HCT116 (cell line): ENCODE data around the gene ORAI2. TPM values are rescaled to one million over a fixed set of nuclear protein-coding genes. Genes with fewer than 3 reads are reported as not detected.

Experiments used
- ATAC-seq: fragments of 200-7000 bp; cut with Tn5 transposase; 2 replicates; pipeline ENCODE4 v1.9.1; 2020; ENCODE audit warnings: mild to moderate bottlenecking, moderate library complexity
- BruUV-seq: library from RNA; stranded (reverse); fragments of 400-500 nt; replicated peaks from 2 replicates; lab custom pipeline; 2021; lab: Mats Ljungman, UMichigan
- CTCF ChIA-PET: fragments of 300-600 bp; sonication (Branson Sonifier 250); formaldehyde crosslinking; loops from one replicate; lab custom pipeline; 2021; ENCODE audit warnings: antibody characterized with exemption; lab: Charles Lee
- POLR2A ChIA-PET: fragments of 300-600, 350-600 bp; sonication (Branson Sonifier 250); formaldehyde crosslinking; loops from one replicate; lab custom pipeline; 2021; ENCODE audit warnings: antibody characterized with exemption; lab: Charles Lee
- RAD21 ChIA-PET, 2 experiments: fragments of 300-600 bp; sonication (Branson Sonifier 250); formaldehyde crosslinking; loops; one replicate each; lab custom pipeline; 2023; ENCODE audit warnings: low total read pairs in 2 of 2; ENCODE audit not compliant: uncharacterized antibody in 2 of 2, unreplicated experiment in 2 of 2, low non-redundant PET in 1 of 2; lab: Charles Lee
- DNase-seq: peaks from one replicate; pipeline ENCODE4 v3.0.0-alpha.2; 2010; ENCODE audit warnings: low read depth, low spot score
- H2AFZ ChIP-seq: fragments of 200-600 bp; shearing (Covaris generic), sonication (generic); 2 replicates; pipeline ENCODE4 v1.6.1; 2017; ENCODE audit warnings: low read depth, mixed run types, mixed read lengths, antibody characterized with exemption, low read length; ENCODE audit not compliant: poor library complexity, severe bottlenecking
- H3K27ac ChIP-seq: 2 replicates; pipeline ENCODE4 v1.5.1; 2012; ENCODE audit warnings: low read depth, low read length
- H3K27me3 ChIP-seq: fragments of 200-600 bp; sonication (generic); 2 replicates; pipeline ENCODE4 v1.6.1; 2016; ENCODE audit warnings: mixed run types, low read length, mixed read lengths; ENCODE audit not compliant: insufficient read depth
- H3K36me3 ChIP-seq, 2 experiments: fragments of 200-500 bp in 1 of 2; fragments of 200-600 bp in 1 of 2; sonication (Bioruptor generic) in 1 of 2; sonication (generic) in 1 of 2; 2 replicates each; pipeline versions ENCODE4 v1.5.1 to v1.6.1; 2014 to 2016; ENCODE audit warnings: low read length in 2 of 2, inconsistent platforms in 1 of 2, mixed read lengths in 1 of 2, mixed run types in 1 of 2; ENCODE audit not compliant: insufficient read depth in 2 of 2, control insufficient read depth in 1 of 2
- H3K4me1 ChIP-seq, 2 experiments: fragments of 200-600 bp in 1 of 2; sonication (generic) in 1 of 2; 2 replicates each; pipeline versions ENCODE4 v1.5.1 to v1.6.1; 2012 to 2017; ENCODE audit warnings: low read length in 2 of 2, inconsistent platforms in 1 of 2, mild to moderate bottlenecking in 1 of 2, mixed read lengths in 1 of 2, mixed run types in 1 of 2, moderate library complexity in 1 of 2; ENCODE audit not compliant: insufficient read depth in 2 of 2, control insufficient read depth in 1 of 2
- H3K4me2 ChIP-seq: fragments of 200-600 bp; sonication (generic); 2 replicates; pipeline ENCODE4 v1.6.1; 2017; ENCODE audit warnings: mixed run types, low read length, mixed read lengths
- H3K4me3 ChIP-seq, 2 experiments: fragments of 200-600 bp in 1 of 2; sonication (generic) in 1 of 2; replicated peaks in 1 of 2; 2 replicates each; pipeline ENCODE4 v1.5.1; 2011 to 2016; ENCODE audit warnings: low read length in 2 of 2, control low read depth in 1 of 2, low read depth in 1 of 2, mild to moderate bottlenecking in 1 of 2, mixed read lengths in 1 of 2, mixed run types in 1 of 2
- H3K79me2 ChIP-seq: fragments of 200-600 bp; sonication (generic); 2 replicates; pipeline ENCODE4 v1.6.1; 2017; ENCODE audit warnings: mild to moderate bottlenecking, mixed run types, low read length, moderate library complexity, mixed read lengths; ENCODE audit not compliant: insufficient read depth
- H3K9ac ChIP-seq: fragments of 200-600 bp; sonication (generic); 2 replicates; pipeline ENCODE4 v1.6.1; 2016; ENCODE audit warnings: low read length, mixed read lengths
- H3K9me2 ChIP-seq: fragments of 200-600 bp; sonication (generic), shearing (Covaris generic); 2 replicates; pipeline ENCODE4 v1.6.1; 2017; ENCODE audit warnings: mixed run types, mild to moderate bottlenecking, moderate library complexity; ENCODE audit not compliant: insufficient read depth
- H3K9me3 ChIP-seq, 2 experiments: fragments of 200-500 bp in 1 of 2; fragments of 200-600 bp in 1 of 2; sonication (Bioruptor generic) in 1 of 2; sonication (generic) in 1 of 2; 2 replicates each; pipeline ENCODE4 v1.6.1; 2014 to 2017; ENCODE audit warnings: low read length in 2 of 2, mixed read lengths in 2 of 2, inconsistent platforms in 1 of 2, low read depth in 1 of 2, mild to moderate bottlenecking in 1 of 2, mixed run types in 1 of 2, moderate library complexity in 1 of 2; ENCODE audit not compliant: control insufficient read depth in 1 of 2, insufficient read depth in 1 of 2
- H4K20me1 ChIP-seq: fragments of 200-600 bp; sonication (generic), shearing (Covaris generic); 2 replicates; pipeline ENCODE4 v1.6.1; 2017; ENCODE audit warnings: mixed run types, mild to moderate bottlenecking, moderate library complexity; ENCODE audit not compliant: insufficient read depth
- CEBPB ChIP-seq: IDR thresholded peaks from 2 replicates; pipeline ENCODE4 v1.6.1; 2012; ENCODE audit warnings: low read depth
- EGR1 ChIP-seq: IDR thresholded peaks from 2 replicates; pipeline ENCODE4 v1.6.1; 2012; ENCODE audit warnings: low read depth
- EZH2 ChIP-seq: fragments of 200-600 bp; sonication (generic); IDR thresholded peaks from 2 replicates; pipeline ENCODE4 v1.6.1; 2017; ENCODE audit warnings: antibody characterized with exemption, mixed run types
- EZH2phosphoT487 ChIP-seq: fragments of 200-600 bp; IDR thresholded peaks from 2 replicates; pipeline ENCODE4 v1.6.1; 2018; ENCODE audit warnings: antibody characterized with exemption, borderline replicate concordance
- MAX ChIP-seq: IDR thresholded peaks from 2 replicates; pipeline ENCODE4 v1.6.1; 2012
- POLR2AphosphoS5 ChIP-seq: IDR thresholded peaks from 2 replicates; pipeline ENCODE4 v1.6.1; 2011; ENCODE audit warnings: mild to moderate bottlenecking, low read depth, low read length, moderate library complexity
- RAD21 ChIP-seq: IDR thresholded peaks from 2 replicates; pipeline ENCODE4 v1.6.1; 2012; ENCODE audit warnings: low read depth, mild to moderate bottlenecking
- SP1 ChIP-seq: IDR thresholded peaks from 2 replicates; pipeline ENCODE4 v1.6.1; 2012; ENCODE audit warnings: low read depth
- YY1 ChIP-seq: IDR thresholded peaks from 2 replicates; pipeline ENCODE4 v1.6.1; 2011; ENCODE audit warnings: low read length, low read depth, moderate library complexity, mild to moderate bottlenecking; ENCODE audit not compliant: insufficient replicate concordance; ENCODE audit errors: extremely low read depth
- ZFX ChIP-seq: fragments of 450-650 bp; IDR thresholded peaks from 2 replicates; pipeline ENCODE4 v1.6.1; 2017
- ZNF274 ChIP-seq: fragments of 200-500 bp; sonication (Bioruptor generic); IDR thresholded peaks from 2 replicates; pipeline ENCODE4 v1.6.1; 2014; ENCODE audit warnings: mild to moderate bottlenecking, low read depth, low read length, inconsistent platforms
- intact Hi-C: fragments of 100-400 bp; cut with micrococcal nuclease; formaldehyde crosslinking; loops from 2 replicates; pipeline ENCODE4 v1.10.0; 2022
- total RNA-seq: library from RNA; stranded (reverse); gene quantifications from one replicate; pipeline ENCODE4 v1.2.1, GENCODE V29; 2021; ENCODE audit not compliant: unreplicated experiment
- TF ChIP-seq, protein P1 (sequence below): IDR thresholded peaks from 2 replicates; pipeline ENCODE4 v1.6.1; 2012

ORAI2 gene
- total RNA-seq, 1 experiment from 2014 or later: 13.2 TPM

DNA sequence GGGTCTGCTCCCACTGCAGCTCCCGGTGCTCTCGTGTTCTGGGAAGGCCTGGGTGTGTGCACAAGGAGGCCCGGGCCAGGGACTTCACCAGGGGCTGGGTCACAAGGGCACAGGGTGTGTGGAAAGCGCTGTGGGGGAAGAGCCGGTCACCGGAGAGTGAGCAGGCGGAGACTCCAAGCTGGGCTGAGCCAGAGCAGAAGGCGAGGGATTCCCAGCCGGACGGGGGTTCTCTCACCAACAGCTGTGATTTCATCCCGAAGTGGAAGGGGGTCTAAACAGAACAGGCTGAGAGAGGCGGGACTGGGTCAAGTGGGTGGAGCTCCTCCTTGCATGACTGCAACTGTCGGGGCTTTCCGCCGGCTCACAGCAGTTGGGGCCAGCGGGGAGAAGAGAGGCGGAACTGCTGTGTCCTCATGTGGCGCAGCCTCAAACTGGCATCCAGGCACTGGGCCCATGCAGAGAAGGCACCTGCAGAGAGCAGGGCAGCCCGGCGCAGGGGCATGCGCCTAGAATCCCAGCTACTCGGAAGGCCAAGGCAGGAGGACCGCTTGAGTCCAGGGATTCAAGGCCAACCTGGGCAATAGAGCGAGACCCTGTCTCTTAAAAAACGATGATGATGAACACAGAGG is 7.6 kb upstream of the ORAI2 start:
- Histone ChIP-seq H3K79me2 (no peaks in the 10 kb centered on the region), H3K9ac (no peak overlapping the region), H3K36me3 (peaks cover 10 to 16% of the 10 kb centered on the region in 2 experiments; a peak in 3 of 4 replicates), H2AFZ (no peak overlapping the region), H3K4me2 (no peak overlapping the region), H3K9me3 (no peaks in the 10 kb centered on the region), H3K27ac (no peak overlapping the region), H3K4me1 (peaks cover 9 to 24% of the 10 kb centered on the region in 2 experiments), H4K20me1 (no peaks in the 10 kb centered on the region), H3K27me3 (no peaks in the 10 kb centered on the region), H3K9me2 (no peaks in the 10 kb centered on the region), H3K4me3 (no peak overlapping the region)
- BruUV-seq: no TSS peak
- ChIA-PET CTCF (no interaction called here), POLR2A (no interaction called here), RAD21 (no interaction called here)
- DNase-seq (no peak), ATAC-seq (no peak)
- intact Hi-C loops: no loop called here
- TF ChIP-seq ZFX (no peak), YY1 (no peak), EZH2phosphoT487 (no peak), SP1 (no peak), EGR1 (no peak), POLR2AphosphoS5 (no peak), ZNF274 (no peak), CEBPB (no peak), MAX (no peak), RAD21 (no peak), EZH2 (no peak)
- TF ChIP-seq, protein P1, sequence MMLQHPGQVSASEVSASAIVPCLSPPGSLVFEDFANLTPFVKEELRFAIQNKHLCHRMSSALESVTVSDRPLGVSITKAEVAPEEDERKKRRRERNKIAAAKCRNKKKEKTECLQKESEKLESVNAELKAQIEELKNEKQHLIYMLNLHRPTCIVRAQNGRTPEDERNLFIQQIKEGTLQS: no peak
